A673 (cell line): ENCODE measurements around the gene UFC1.

Experiments
- EZH2 ChIP-seq: fragments of 200-600 bp; sonication (generic); IDR thresholded peaks from 2 replicates; pipeline ENCODE4 v1.6.1; 2017; ENCODE audit warnings: borderline replicate concordance, low read depth, mild to moderate bottlenecking, mixed read lengths, antibody characterized with exemption, low read length; ENCODE audit not compliant: poor library complexity, severe bottlenecking
- TF ChIP-seq, protein P1 (sequence below): fragments of 300-800, 200-600 bp; sonication (generic); conservative IDR thresholded peaks from 2 replicates; pipeline ENCODE4 v1.5.1; 2017; ENCODE audit warnings: low read depth, mild to moderate bottlenecking, antibody characterized with exemption, low read length, moderate library complexity, mixed read lengths

DNA sequence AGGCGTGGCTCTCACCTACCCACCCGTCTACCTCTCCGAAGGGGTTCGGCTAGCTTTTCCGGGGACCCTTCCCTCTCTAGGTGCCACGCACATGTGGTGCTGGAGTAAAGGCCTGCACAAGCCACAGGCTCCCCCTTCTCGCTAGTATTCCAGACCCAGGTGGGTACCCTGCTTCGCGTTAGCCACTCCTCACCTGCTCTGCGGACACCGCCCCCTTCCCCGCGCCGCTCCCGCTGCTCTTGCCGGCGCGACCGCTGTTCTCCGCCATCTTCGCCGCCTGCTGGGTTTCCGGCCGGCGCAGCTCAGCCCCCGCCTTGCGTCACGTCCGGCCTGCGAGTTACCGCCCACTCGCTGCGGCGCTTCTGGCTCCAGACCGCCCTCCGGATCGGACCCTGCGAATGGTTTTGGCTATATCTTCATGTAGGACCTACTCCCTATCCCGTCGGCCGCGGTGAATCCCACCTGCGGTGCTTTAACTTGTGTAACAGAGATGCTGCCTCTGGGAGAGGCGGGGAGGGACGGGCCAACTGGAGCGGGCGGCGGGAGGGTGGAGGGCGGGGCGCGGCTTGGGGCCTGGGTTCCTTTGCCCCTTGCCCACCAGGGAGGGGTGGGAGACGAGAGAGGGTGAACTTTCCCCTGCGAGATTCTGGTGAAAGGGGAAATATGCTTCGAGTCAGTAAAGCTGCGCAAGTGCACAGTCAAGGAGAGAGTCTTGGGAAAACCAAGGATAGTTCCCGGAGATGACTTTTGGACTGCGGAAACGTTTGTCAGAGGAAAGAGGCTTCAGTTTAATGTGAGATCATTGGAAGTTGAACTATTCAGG is 35.8 kb upstream of the UFC1 start, which contains the start of the genes NIT1 and PFDN2:
- TF ChIP-seq, protein P1, sequence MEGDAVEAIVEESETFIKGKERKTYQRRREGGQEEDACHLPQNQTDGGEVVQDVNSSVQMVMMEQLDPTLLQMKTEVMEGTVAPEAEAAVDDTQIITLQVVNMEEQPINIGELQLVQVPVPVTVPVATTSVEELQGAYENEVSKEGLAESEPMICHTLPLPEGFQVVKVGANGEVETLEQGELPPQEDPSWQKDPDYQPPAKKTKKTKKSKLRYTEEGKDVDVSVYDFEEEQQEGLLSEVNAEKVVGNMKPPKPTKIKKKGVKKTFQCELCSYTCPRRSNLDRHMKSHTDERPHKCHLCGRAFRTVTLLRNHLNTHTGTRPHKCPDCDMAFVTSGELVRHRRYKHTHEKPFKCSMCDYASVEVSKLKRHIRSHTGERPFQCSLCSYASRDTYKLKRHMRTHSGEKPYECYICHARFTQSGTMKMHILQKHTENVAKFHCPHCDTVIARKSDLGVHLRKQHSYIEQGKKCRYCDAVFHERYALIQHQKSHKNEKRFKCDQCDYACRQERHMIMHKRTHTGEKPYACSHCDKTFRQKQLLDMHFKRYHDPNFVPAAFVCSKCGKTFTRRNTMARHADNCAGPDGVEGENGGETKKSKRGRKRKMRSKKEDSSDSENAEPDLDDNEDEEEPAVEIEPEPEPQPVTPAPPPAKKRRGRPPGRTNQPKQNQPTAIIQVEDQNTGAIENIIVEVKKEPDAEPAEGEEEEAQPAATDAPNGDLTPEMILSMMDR = no peak
- TF ChIP-seq EZH2 = no peak
